Measurements from ENCODE around the gene ITGAL. TPM values are rescaled to one million over a fixed set of nuclear protein-coding genes. Genes with fewer than 3 reads are reported as not detected.

ITGAL gene
- total and polyA plus RNA-seq, 2 of the 8 experiments (the other 6 are each of a cell fraction or from before 2014, with no cell fraction given): not detected

DNA sequence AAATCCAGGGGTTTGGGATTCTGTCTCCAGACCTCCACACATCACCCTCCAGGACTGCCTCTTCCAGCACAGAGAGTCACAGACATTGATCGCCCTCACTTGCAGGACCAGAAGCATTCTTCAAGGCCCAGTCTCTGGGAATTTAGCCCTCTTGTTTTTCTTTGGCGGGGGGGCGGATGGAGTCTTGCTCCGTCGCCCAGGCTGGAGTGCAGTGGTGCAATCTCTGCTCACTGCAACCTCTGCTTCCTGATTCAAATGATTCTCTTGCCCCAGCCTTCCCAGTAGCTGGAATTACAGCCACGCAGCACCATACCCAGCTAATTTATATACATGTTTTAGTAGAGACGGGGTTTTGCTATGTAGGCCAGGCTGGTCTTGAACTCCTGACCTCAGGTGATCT lies 8.5 kb upstream of the ITGAL start:
- Histone ChIP-seq H2BK5ac (ENCODE audit: low read depth, low read length) (no peak overlapping the region), H3K27me3 (replicated peaks in 1 of 4; ENCODE audit: control insufficient read depth in 3 of 4, extremely low read depth in 1 of 4, insufficient read depth in 3 of 4, low read length in 3 of 4) (no peaks in the 10 kb centered on the region), H3K79me1 (ENCODE audit: low read depth, low read length) (no peaks in the 10 kb centered on the region), H3K4ac (replicated peaks; ENCODE audit: insufficient read length, low read depth, low read length) (no peak overlapping the region), H2AK5ac (ENCODE audit: low read depth, low read length) (no peak overlapping the region), H3K36me3 (ENCODE audit: control insufficient read depth in 2 of 4, insufficient read depth in 4 of 4, low read length in 3 of 4) (no peaks in the 10 kb centered on the region), H2BK15ac (ENCODE audit: low read length) (no peak overlapping the region), H3K18ac (ENCODE audit: extremely low read depth, low read length) (no peak overlapping the region), H3K4me2 (ENCODE audit: insufficient read depth in 1 of 2, low read depth in 2 of 2, low read length in 2 of 2) (no peak overlapping the region), H3K4me3 (ENCODE audit: extremely low read depth in 1 of 4, insufficient read depth in 2 of 4, low read depth in 3 of 4, low read length in 4 of 4) (no peak overlapping the region), H3K56ac (replicated peaks; ENCODE audit: insufficient read length, low read depth, low read length) (no peak overlapping the region), H4K20me1 (replicated peaks in 1 of 2; ENCODE audit: control insufficient read depth in 1 of 2, insufficient read depth in 2 of 2, low read length in 2 of 2) (no peaks in the 10 kb centered on the region), H4K8ac (ENCODE audit: extremely low read depth, insufficient read depth, low read length) (peak overlapping the region; percentile 79), H2AFZ (ENCODE audit: low read length) (no peak overlapping the region), H4K5ac (ENCODE audit: insufficient read length, low read depth, low read length) (no peak overlapping the region), H3K79me2 (ENCODE audit: control insufficient read depth in 1 of 2, insufficient read depth in 2 of 2, low read length in 2 of 2) (no peaks in the 10 kb centered on the region), H3K27ac (ENCODE audit: low read depth, low read length) (no peak overlapping the region), H2BK12ac (ENCODE audit: low read depth, low read length) (no peak overlapping the region), H3K23ac (ENCODE audit: insufficient read length) (no peak overlapping the region), H3K9me3 (ENCODE audit: insufficient read depth in 2 of 2, low read depth in 1 of 2, low read length in 1 of 2) (no peaks in the 10 kb centered on the region), H3K9ac (replicated peaks in 1 of 4; ENCODE audit: extremely low read depth in 1 of 4, low read depth in 3 of 4, low read length in 3 of 4) (no peak overlapping the region), H3K4me1 (replicated peaks in 1 of 4; ENCODE audit: control insufficient read depth in 3 of 4, insufficient read depth in 4 of 4, low read length in 3 of 4) (no peaks in the 10 kb centered on the region), H2BK120ac (replicated peaks; ENCODE audit: low read depth, low read length) (no peak overlapping the region), H2BK20ac (ENCODE audit: low read length) (no peak overlapping the region), H4K91ac (replicated peaks; ENCODE audit: insufficient read length, low read length) (no peak overlapping the region), H3K14ac (ENCODE audit: insufficient read length) (no peak overlapping the region), H3K23me2 (ENCODE audit: low read depth, low read length) (no peaks in the 10 kb centered on the region)
- 89% methylated on average over 7 of the region's 7 CpGs; no CpG with 5 or more reads in 1 of the 2 experiments for WGBS, 2 experiments (ENCODE audit: extremely low coverage in 1 of 2, insufficient coverage in 1 of 2, insufficient read length in 1 of 2, insufficient replicate concordance in 2 of 2, low coverage in 1 of 2, low lambda C conversion rate in 2 of 2, missing lambda C conversion rate in 1 of 2)
- no peak for TF ChIP-seq HDAC6 (IDR thresholded peaks at IDR 0.05; ENCODE audit: low read depth, low read length)
- TF ChIP-seq RFX5 (IDR thresholded peaks at IDR 0.05; ENCODE audit: borderline replicate concordance, low read depth, low read length): no peak
- TF ChIP-seq, protein P1, sequence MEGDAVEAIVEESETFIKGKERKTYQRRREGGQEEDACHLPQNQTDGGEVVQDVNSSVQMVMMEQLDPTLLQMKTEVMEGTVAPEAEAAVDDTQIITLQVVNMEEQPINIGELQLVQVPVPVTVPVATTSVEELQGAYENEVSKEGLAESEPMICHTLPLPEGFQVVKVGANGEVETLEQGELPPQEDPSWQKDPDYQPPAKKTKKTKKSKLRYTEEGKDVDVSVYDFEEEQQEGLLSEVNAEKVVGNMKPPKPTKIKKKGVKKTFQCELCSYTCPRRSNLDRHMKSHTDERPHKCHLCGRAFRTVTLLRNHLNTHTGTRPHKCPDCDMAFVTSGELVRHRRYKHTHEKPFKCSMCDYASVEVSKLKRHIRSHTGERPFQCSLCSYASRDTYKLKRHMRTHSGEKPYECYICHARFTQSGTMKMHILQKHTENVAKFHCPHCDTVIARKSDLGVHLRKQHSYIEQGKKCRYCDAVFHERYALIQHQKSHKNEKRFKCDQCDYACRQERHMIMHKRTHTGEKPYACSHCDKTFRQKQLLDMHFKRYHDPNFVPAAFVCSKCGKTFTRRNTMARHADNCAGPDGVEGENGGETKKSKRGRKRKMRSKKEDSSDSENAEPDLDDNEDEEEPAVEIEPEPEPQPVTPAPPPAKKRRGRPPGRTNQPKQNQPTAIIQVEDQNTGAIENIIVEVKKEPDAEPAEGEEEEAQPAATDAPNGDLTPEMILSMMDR (IDR thresholded peaks at IDR 0.05; ENCODE audit: control extremely low read depth in 1 of 3, insufficient read depth in 1 of 3, low read depth in 1 of 3, low read length in 3 of 3): no peak
- TF ChIP-seq BCL11A (IDR thresholded peaks at IDR 0.05; ENCODE audit: low read depth in 2 of 2, low read length in 2 of 2): no peak
- no peak for TF ChIP-seq TAF1 (IDR thresholded peaks at IDR 0.05; ENCODE audit: low read depth, low read length)
- POLR2A ChIA-PET (ENCODE audit: partially characterized antibody): interaction anchor here (0.6 to 0.7 kb wide), 2 partner anchors 12 to 610 kb away, joined by 3 to 4 read pairs; partner anchors contain the start of genes ZNF646 and ZNF668
- FAIRE-seq: no peak
- no peak for DNase-seq (ENCODE audit: low read depth in 1 of 2, low spot score in 2 of 2)
- CTCF ChIA-PET (ENCODE audit: partially characterized antibody): interaction anchor here (0.6 to 1.0 kb wide), 3 partner anchors 19 to 68 kb away, joined by 3 to 5 read pairs (median 4); no protein-coding TSS in a partner anchor
